Glutamatergic neuron (in vitro differentiated cells): Measurements from ENCODE around the gene GOLGA1. TPM values are rescaled to one million over a fixed set of nuclear protein-coding genes. Genes with fewer than 3 reads are reported as not detected.

Experiments
- DNase-seq: peaks from one replicate; pipeline ENCODE4 v3.0.0; 2022
- H3K27ac Mint-ChIP-seq: one replicate; pipeline ENCODE4 v1.8.0; 2020; ENCODE audit warnings: mild to moderate bottlenecking, mixed read lengths, inconsistent platforms; ENCODE audit not compliant: unreplicated experiment
- H3K27me3 Mint-ChIP-seq: one replicate; pipeline ENCODE4 v1.8.0; 2020; ENCODE audit warnings: mild to moderate bottlenecking, moderate library complexity, mixed read lengths, inconsistent platforms; ENCODE audit not compliant: unreplicated experiment
- H3K36me3 Mint-ChIP-seq: one replicate; pipeline ENCODE4 v1.8.0; 2020; ENCODE audit warnings: mild to moderate bottlenecking, mixed read lengths, inconsistent platforms; ENCODE audit not compliant: unreplicated experiment
- H3K4me1 Mint-ChIP-seq: one replicate; pipeline ENCODE4 v1.8.0; 2020; ENCODE audit warnings: mild to moderate bottlenecking, low read depth, mixed read lengths, inconsistent platforms; ENCODE audit not compliant: unreplicated experiment
- H3K4me3 Mint-ChIP-seq: one replicate; pipeline ENCODE4 v1.8.0; 2020; ENCODE audit warnings: mild to moderate bottlenecking, mixed read lengths, inconsistent platforms; ENCODE audit not compliant: unreplicated experiment
- H3K9me3 Mint-ChIP-seq: one replicate; pipeline ENCODE4 v1.8.0; 2020; ENCODE audit warnings: mild to moderate bottlenecking, moderate library complexity, mixed read lengths, inconsistent platforms; ENCODE audit not compliant: unreplicated experiment
- total RNA-seq: library from RNA; stranded (reverse); fragmentation: NEBNext Ultra II Directional; extraction: Animal tissue kit (Norgen Biotek cat#: 25700); gene quantifications from one replicate; pipeline ENCODE4 v1.2.1, GENCODE V29; 2021; ENCODE audit not compliant: unreplicated experiment
- TF ChIP-seq, protein P1 (sequence below): fragments of 200-600 bp; sonication (generic); IDR thresholded peaks from one replicate; pipeline ENCODE4 v1.5.0; 2021; ENCODE audit not compliant: partially characterized antibody, unreplicated experiment

Gene GOLGA1
- total RNA-seq, 1 donor from 2014 or later, result 18.3 TPM

DNA sequence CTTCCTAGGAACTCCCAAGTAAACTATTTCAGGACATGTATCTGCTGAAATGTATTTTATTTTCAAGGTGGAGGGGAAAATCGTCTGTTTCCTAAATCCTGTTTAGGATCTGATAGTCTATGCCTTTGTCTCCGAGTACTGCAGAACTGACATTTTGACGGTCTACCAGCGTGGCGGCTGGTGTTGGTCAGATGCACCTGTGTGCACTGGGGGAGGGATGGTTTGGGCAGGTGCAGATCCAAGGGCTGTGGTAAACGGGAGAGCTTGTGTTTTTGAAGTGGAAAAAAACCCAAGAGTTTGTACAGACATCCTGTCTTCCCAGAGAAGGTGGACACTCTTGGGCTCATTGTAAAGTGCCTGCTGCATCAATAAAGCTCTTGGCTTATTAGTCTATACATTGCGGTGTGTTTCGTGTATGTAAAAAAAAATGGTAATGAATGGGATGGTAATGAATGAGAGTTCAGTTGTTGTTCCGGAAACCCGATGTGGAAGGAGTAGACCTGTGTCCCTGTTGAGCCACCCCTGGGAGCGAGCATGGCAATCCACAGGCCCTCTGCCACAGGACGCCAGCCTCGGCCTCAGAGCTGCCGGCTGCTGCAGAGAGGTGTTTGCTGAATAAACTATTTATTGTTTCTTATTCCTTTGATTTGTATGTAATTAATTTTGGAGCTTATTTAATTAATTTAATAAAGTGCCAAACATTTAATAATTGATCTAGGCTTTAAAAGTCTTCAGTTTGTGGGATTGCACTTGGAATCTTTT, 63.7 kb downstream of the GOLGA1 start:
- H3K27me3 Mint-ChIP-seq, result peaks cover 3% of the 10 kb centered on the region

GRCh38 chr9:124875501-124875900, 65.4 kb downstream of the GOLGA1 start:
- no peak overlapping the region for H3K27ac Mint-ChIP-seq
- TF ChIP-seq, protein P1, sequence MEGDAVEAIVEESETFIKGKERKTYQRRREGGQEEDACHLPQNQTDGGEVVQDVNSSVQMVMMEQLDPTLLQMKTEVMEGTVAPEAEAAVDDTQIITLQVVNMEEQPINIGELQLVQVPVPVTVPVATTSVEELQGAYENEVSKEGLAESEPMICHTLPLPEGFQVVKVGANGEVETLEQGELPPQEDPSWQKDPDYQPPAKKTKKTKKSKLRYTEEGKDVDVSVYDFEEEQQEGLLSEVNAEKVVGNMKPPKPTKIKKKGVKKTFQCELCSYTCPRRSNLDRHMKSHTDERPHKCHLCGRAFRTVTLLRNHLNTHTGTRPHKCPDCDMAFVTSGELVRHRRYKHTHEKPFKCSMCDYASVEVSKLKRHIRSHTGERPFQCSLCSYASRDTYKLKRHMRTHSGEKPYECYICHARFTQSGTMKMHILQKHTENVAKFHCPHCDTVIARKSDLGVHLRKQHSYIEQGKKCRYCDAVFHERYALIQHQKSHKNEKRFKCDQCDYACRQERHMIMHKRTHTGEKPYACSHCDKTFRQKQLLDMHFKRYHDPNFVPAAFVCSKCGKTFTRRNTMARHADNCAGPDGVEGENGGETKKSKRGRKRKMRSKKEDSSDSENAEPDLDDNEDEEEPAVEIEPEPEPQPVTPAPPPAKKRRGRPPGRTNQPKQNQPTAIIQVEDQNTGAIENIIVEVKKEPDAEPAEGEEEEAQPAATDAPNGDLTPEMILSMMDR, result no peak
- peaks cover 10% of the 10 kb centered on the region for H3K4me1 Mint-ChIP-seq
- no peak overlapping the region for H3K4me3 Mint-ChIP-seq
- no peaks in the 10 kb centered on the region for H3K36me3 Mint-ChIP-seq
- peaks cover 7% of the 10 kb centered on the region for H3K27me3 Mint-ChIP-seq
- H3K9me3 Mint-ChIP-seq, result no peaks in the 10 kb centered on the region
- DNase-seq, result no peak

More for the DNA sequence above, 63.7 kb downstream of the GOLGA1 start:
- DNase-seq, result no peak
- Mint-ChIP-seq H3K36me3 (no peaks in the 10 kb centered on the region), H3K9me3 (no peaks in the 10 kb centered on the region), H3K4me3 (no peak overlapping the region), H3K4me1 (peaks cover 8% of the 10 kb centered on the region), H3K27ac (peak overlapping the region; percentile 30)
- TF ChIP-seq, protein P1, result no peak

DNA sequence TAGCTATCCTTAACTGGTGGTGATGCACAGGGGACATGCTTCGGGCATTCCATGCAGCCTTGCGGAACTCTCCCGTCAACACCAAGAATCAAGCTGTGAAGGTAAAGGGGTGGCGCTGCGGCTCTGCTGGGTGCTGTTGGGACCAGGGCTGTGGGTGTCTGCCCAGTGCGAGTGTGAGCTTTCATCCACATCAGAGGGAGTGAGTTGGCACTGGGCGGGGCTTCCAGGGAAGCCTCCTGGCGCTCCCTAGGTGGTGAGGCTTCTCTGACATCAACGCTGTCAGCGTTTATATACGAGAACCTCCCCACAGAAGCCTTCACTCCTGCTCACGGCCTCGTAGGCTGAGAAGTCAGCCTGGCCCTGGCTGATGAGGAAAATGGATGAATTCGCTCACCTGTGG, 67.2 kb downstream of the GOLGA1 start:
- Mint-ChIP-seq H3K4me1 (peaks cover 11% of the 10 kb centered on the region), H3K36me3 (no peaks in the 10 kb centered on the region), H3K9me3 (no peaks in the 10 kb centered on the region), H3K27ac (peak overlapping the region; percentile 4), H3K27me3 (peaks cover 10% of the 10 kb centered on the region), H3K4me3 (no peak overlapping the region)
- TF ChIP-seq, protein P1, result no peak
- no peak for DNase-seq

DNA sequence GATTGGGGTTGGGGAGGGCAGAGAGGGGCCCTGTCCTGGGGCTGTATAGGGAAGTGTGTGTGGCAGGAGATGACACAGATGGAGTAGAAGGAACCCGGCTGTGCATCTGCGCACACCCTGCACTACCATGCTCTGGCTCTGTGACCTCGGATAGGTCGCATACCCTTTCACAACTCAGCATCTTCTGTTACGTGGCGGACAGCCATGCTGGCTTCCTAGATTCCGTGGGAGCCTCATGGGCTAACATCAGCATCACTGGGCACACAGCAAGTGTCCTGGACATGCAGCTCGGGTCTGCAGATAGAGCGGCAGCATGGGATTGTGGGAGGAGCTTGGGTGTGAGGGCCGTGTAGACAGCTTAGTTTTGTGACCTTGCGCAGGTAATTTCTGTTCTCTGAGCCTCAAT, 69.7 kb downstream of the GOLGA1 start:
- Mint-ChIP-seq H3K36me3 (no peaks in the 10 kb centered on the region), H3K4me3 (peak overlapping the region; percentile 31), H3K27ac (no peak overlapping the region), H3K9me3 (peaks cover 3% of the 10 kb centered on the region), H3K4me1 (peaks cover 14% of the 10 kb centered on the region), H3K27me3 (peaks cover 10% of the 10 kb centered on the region)
- no peak for DNase-seq
- TF ChIP-seq, protein P1, result no peak

DNA sequence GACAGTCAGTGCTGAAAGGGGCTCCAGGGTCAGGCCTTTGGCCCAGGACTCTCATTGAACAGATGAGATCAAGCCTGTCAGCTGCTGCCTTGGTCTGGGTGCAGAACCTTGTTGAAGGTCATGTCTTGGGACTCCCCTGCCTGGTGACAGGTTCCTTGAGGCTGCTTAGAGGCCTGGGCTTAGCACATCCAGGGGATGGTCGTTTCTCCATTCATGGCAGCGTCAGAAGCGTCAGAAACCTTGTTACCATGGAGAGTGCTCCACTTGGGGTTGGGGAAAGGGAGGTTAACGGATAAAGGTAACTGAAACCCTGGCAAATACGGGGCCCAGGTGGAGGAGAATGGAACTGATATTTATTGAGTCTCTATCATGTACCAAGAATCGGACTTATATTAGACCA, 70.2 kb downstream of the GOLGA1 start:
- no peak for DNase-seq
- no peaks in the 10 kb centered on the region for H3K36me3 Mint-ChIP-seq
- H3K27me3 Mint-ChIP-seq, result peaks cover 10% of the 10 kb centered on the region
- peak overlapping the region; percentile 89 for H3K4me3 Mint-ChIP-seq
- no peak overlapping the region for H3K27ac Mint-ChIP-seq
- TF ChIP-seq, protein P1, result no peak
- H3K9me3 Mint-ChIP-seq, result peaks cover 3% of the 10 kb centered on the region
- H3K4me1 Mint-ChIP-seq, result peaks cover 14% of the 10 kb centered on the region
